Neural crest cell (in vitro differentiated cells): ENCODE data around the gene CCBE1. TPM values are rescaled to one million over a fixed set of nuclear protein-coding genes. Genes with fewer than 3 reads are reported as not detected.

ENCODE experiments used
- DNase-seq: peaks from one replicate; pipeline ENCODE4 v3.0.0; 2021; ENCODE audit warnings: low read depth, mixed read lengths, low spot score
- H3K27ac Mint-ChIP-seq: one replicate; pipeline ENCODE4 v1.8.0; 2021; ENCODE audit warnings: mild to moderate bottlenecking, mixed read lengths; ENCODE audit not compliant: unreplicated experiment
- H3K27me3 Mint-ChIP-seq: 2 replicates; pipeline ENCODE4 v1.8.0; 2021; ENCODE audit warnings: low read depth, mild to moderate bottlenecking, mixed read lengths
- H3K36me3 Mint-ChIP-seq: 2 replicates; pipeline ENCODE4 v1.8.0; 2021; ENCODE audit warnings: low read depth, mild to moderate bottlenecking, mixed read lengths
- H3K4me1 Mint-ChIP-seq: 2 replicates; pipeline ENCODE4 v1.8.0; 2021; ENCODE audit warnings: mixed read lengths
- H3K4me3 Mint-ChIP-seq: one replicate; pipeline ENCODE4 v1.8.0; 2021; ENCODE audit warnings: mild to moderate bottlenecking, mixed read lengths
- H3K9me3 Mint-ChIP-seq: 2 replicates; pipeline ENCODE4 v1.8.0; 2021; ENCODE audit warnings: mixed read lengths
- CTCF ChIP-seq: fragments of 200-600 bp; sonication (generic); conservative IDR thresholded peaks from 2 replicates; pipeline ENCODE4 v1.5.0; 2021; ENCODE audit warnings: antibody characterized with exemption, mild to moderate bottlenecking
- total RNA-seq: library from RNA; stranded (reverse); gene quantifications from 2 replicates; pipeline ENCODE4 v1.2.1, GENCODE V29; 2021

Gene CCBE1
- total RNA-seq, 1 donor from 2014 or later = 0.33 TPM

DNA sequence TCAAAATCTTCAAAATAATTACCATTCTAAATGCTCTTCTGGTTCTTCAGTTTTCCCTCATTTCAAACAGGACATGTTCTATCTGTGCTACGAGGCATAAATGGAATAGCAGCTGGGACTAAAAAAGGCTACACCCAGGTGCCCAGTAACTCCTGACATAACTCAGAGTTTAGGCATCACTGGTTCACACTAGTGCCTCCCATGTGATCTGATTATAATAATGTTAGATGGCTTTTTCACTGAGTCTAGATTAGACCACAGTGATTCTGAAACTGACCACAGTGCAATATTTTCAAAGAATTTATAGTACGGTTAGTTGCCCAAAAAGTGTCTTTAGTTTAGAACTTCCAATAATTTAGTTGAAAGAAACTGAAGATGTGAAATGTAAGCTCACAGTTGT is 123.3 kb downstream of the CCBE1 start:
- no peaks in the 10 kb centered on the region for H3K9me3 Mint-ChIP-seq
- H3K27ac Mint-ChIP-seq = no peak overlapping the region
- no peaks in the 10 kb centered on the region for H3K36me3 Mint-ChIP-seq
- H3K27me3 Mint-ChIP-seq = peaks cover 82% of the 10 kb centered on the region
- no peak for DNase-seq
- no peak overlapping the region for H3K4me3 Mint-ChIP-seq
- no peak for TF ChIP-seq CTCF
- H3K4me1 Mint-ChIP-seq = peaks cover 19% of the 10 kb centered on the region

DNA sequence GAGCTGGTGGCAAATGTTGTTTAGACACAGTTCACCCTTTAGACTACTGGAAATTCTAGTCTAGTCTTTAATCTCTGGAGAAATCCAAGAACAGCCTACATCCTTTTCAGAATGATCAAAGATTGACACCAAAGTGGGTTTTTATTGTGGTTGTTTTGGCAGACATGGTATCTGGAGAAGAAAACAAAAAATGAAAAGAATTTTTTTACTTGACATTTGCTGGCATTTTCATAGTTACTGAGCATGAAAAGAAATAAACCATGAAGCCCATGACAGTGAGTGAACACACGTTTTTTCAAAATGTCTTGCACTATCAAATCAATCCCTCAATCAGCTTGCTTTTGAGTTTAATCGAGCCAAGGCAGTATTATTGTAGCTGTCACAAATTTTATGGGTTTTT is 125.3 kb downstream of the CCBE1 start:
- no peaks in the 10 kb centered on the region for H3K9me3 Mint-ChIP-seq
- H3K4me3 Mint-ChIP-seq = no peak overlapping the region
- peaks cover 19% of the 10 kb centered on the region for H3K4me1 Mint-ChIP-seq
- no peaks in the 10 kb centered on the region for H3K36me3 Mint-ChIP-seq
- no peak overlapping the region for H3K27ac Mint-ChIP-seq
- no peak for TF ChIP-seq CTCF
- DNase-seq = no peak
- peaks cover 89% of the 10 kb centered on the region for H3K27me3 Mint-ChIP-seq

- no peaks in the 10 kb centered on the region for H3K9me3 Mint-ChIP-seq
- no peak overlapping the region for H3K4me3 Mint-ChIP-seq
- H3K27me3 Mint-ChIP-seq = peaks cover 91% of the 10 kb centered on the region
- peaks cover 23% of the 10 kb centered on the region for H3K4me1 Mint-ChIP-seq
- no peak for DNase-seq
- no peak for TF ChIP-seq CTCF
- peak overlapping the region; percentile 2 for H3K27ac Mint-ChIP-seq
- no peaks in the 10 kb centered on the region for H3K36me3 Mint-ChIP-seq
Measured at GRCh38 chr18:59570796-59571195, 126.4 kb downstream of the CCBE1 start.

DNA sequence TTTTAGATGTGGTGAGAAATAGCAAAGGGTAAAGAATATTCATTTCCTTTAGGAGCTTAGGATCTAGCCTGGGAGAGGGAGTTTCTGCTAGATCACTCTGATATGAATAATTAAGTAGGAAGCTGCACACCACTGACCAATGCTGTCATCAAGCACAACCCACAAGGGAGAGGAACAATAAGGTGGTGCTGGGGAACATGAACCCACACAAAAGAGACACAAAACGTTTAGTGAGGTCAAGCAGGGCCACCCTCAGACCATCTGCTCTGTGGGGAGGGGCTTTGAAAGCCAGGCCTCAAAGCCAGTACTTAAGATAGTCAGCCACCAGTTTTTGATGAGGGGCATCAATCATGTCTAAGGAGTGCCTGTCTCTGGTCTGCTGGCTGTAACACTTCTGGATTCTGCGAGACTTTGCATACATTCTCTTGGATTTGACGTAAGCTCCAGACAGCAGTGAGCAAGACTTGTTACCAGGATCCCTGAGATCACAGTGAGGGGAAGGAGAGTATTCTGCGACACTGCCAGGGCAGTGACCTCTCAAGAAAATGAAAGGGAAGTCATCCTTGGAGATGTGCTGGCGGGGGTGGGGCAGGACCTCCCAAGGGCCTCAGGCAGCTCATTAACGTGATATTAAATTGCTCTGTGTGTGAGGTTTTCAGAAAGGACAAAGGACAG is 127.0 kb downstream of the CCBE1 start:
- Mint-ChIP-seq H3K27ac (peak overlapping the region; percentile 2), H3K4me1 (peaks cover 23% of the 10 kb centered on the region), H3K4me3 (peak overlapping the region; percentile 1), H3K9me3 (no peaks in the 10 kb centered on the region), H3K27me3 (peaks cover 87% of the 10 kb centered on the region), H3K36me3 (no peaks in the 10 kb centered on the region)
- DNase-seq = peak; percentile 12
- no peak for TF ChIP-seq CTCF

DNA sequence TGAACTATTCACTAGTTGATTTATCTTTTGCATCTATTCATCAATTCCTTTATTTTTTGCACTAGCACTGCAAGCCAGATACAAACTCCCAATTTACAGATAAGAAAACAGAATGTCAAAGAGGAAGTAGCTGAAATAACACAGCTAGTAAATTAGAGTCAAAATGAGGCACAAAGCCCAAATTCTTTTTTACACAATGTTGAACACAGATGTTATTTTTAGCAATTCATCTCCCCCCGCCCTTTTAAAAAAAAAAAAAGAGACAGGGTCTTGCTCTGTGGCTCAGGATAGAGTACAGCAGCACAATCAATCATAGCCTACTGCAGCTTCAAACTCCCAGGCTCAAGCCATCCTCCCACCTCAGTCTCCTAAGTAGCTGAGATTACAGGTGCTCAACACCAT is 127.8 kb downstream of the CCBE1 start:
- TF ChIP-seq CTCF = no peak
- H3K36me3 Mint-ChIP-seq = no peaks in the 10 kb centered on the region
- no peak overlapping the region for H3K27ac Mint-ChIP-seq
- H3K9me3 Mint-ChIP-seq = peaks cover 3% of the 10 kb centered on the region
- H3K4me3 Mint-ChIP-seq = no peak overlapping the region
- peaks cover 23% of the 10 kb centered on the region for H3K4me1 Mint-ChIP-seq
- no peak for DNase-seq
- peaks cover 86% of the 10 kb centered on the region for H3K27me3 Mint-ChIP-seq
